DLD1 (cell line): Measurements from ENCODE around the gene APLNR.
"Not testable (repeated sequence)": the region's sequence is repeated elsewhere in the genome, so short reads cannot be mapped to it uniquely, and the experiment has no call there.

Source experiments
- in situ Hi-C: cut with HindIII; loops from 2 replicates; pipeline ENCODE4 v1.10.0; 2017; ENCODE audit warnings: low sequenced_read_pairs

Gene APLNR

DNA sequence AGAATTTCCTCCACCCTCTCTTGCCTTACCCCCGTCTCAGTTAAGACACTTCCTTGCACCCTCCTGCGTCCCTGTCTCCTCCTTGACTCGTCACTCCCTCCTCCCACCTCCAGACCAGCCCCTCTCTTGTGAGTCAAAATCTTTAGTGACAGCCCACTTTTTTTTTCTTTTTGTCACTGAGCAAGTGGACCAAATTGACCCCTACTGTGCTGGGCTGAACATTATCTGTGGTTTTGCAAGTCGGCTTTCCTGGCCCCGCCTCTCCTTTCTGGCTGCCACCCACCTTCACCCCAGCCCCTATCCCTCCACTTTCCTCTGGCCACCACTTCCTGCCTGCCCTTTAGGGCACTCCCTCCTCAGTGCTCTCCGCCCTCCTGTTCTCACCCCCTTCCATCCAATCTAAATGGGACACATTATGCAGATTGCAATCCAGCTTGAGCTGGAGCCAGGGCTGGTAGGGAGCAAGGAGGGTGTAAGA, at the start of gene APLNR:
Gene APLNR, minus strand, starts transcription at position 47 of the 478 bp plus-strand sequence. CDS start 246 bp downstream, outside the sequence.
- in situ Hi-C loops = loop anchor here (10.0 kb wide), 1 partner anchor 142 kb away; no protein-coding TSS in a partner anchor

- in situ Hi-C loops = no loop called here
These were observed 46.4 kb upstream of the APLNR start for GRCh38 chr11:57283231-57283990.

GRCh38 chr11:57281546-57281945, 44.5 kb upstream of the APLNR start:
- in situ Hi-C loops = not testable (repeated sequence)

GRCh38 chr11:57279116-57279515, 42.1 kb upstream of the APLNR start:
- in situ Hi-C loops = no loop called here

DNA sequence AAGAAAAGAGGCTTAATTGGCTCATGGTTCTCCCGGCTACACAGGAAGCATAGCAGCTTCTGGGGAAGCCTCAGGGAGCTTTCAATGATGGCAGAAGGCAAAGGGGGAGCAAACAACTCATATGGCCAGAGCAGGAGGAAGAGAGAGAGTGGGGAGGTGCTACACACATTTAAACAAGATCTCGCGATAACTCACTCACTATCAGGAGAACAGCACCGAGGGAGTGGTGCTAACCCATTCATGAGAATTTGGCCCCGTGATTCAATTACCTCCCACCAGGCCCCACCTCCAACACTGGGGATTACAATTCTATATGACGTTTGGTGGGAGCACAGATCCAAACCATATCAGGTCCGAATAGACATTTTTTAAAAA, 41.7 kb upstream of the APLNR start:
- in situ Hi-C loops = no loop called here

DNA sequence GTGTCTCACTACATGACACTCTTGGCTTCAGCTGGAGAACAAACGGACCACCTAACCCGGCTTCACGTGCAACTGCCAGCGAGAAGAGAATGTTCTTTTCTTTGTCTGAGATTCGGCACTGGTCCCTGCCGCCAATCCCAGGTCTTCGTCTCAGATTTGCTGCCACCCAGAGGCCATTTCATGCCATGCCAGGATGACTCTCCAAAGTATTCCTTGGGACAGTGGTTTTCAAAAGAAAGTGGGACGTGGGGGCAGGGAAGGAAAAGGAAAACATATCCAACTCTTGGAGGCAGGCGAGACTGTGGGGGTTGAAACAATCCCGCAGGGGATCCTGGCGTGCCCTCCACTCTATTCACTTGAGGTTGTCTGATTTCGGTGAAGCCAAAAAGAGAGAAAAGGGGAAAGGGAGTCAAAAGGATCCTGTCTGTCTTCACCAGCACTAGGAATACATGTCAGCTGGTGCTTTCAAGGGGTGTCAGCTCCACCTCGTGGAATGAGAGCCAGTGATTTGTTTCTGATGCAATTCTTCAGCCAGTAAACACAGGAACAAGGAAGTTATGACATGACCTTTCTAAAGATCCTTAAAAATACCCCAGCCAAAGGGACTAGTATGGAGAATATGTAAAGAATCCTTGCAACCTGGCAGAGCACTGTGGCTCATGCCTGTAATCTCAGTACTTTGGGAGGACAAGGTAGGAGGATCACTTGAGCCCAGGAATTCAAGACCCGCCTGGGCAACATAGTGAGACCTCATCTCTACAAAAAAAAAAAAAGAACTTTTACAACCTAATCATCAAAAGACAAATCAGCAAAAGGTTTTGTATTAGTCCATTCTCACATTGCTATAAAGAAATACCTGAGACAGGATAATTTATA, 41.0 kb upstream of the APLNR start:
- in situ Hi-C loops = no loop called here

DNA sequence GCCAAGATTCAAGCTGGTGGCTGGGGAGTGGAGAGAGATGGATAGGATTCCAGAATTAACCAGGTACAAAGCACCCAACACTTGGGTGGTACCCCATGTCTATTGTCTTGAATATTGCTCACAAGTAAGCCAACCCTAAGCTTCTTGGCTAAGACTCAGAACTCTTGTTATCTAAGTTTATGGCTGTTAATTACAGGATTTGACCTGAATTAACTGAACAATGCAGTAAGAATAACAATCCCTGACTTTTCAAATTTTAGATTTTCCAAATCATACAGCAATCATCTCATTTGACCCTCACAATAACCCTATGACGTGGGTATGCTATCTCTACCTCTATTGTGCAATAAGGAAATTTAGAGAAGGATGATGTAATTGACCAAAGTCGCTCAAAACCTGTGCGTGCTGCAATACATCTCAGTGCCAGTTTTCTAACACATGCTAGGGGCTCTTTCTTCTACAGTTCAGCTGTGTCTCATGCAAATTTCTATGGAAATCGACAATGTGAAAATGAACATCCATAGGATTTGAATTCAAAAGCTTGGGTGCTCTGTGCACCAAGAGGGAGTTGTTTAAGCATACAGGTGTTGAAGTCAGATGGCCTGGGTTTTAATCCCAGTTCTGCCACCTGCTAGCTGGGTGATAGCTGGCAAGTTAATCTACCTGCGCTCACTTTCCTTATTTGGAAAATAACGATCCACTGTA, 40.1 kb upstream of the APLNR start:
- in situ Hi-C loops = no loop called here

GRCh38 chr11:57276169-57276970, 39.3 kb upstream of the APLNR start:
- in situ Hi-C loops = no loop called here

DNA sequence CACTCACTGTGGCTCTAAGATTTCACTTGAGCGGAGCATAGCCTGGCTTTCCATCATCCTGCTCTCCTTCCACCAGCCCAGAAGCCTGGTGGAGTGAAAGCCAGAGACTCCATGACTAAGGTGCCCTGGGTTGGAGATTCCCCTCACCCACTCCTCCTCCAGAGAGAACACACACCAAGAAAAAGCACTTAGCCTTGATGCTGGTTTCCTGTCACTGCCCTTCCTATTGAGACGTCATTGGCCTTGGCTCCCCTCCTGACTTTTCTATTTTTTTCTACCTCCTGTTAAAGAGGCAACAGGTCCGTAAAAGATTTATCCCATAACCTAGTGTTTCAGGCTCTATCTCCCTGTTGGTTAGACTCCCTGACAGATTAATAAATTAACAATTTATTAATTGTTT, 38.5 kb upstream of the APLNR start:
- in situ Hi-C loops = no loop called here

DNA sequence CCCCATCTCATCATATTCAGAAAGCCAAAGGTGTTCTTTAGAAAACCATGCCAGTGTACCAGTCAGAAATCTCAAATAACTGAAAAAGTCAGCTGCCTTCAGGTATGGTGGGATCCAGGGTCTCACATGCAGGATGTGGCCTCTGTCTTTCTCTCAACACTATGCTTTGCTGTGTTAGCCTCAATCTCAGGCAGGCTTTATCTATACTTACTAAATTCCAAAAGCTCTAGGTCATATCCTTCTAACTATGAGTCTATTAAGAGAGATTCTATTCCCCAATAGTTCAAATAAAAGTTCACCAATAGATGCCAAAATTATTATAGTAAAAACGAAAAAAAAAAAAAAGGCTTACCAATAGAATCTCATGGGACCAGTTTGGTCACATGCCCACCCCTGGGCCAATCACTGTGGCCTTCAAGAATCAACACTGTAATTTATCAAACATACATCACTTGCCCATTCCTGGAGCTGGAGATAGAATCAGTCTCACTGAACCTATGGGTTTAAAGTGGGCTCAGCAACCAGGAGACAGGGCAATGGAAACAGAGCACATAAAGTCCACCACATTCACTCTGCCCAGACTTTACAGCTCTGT, 38.0 kb upstream of the APLNR start:
- in situ Hi-C loops = no loop called here

DNA sequence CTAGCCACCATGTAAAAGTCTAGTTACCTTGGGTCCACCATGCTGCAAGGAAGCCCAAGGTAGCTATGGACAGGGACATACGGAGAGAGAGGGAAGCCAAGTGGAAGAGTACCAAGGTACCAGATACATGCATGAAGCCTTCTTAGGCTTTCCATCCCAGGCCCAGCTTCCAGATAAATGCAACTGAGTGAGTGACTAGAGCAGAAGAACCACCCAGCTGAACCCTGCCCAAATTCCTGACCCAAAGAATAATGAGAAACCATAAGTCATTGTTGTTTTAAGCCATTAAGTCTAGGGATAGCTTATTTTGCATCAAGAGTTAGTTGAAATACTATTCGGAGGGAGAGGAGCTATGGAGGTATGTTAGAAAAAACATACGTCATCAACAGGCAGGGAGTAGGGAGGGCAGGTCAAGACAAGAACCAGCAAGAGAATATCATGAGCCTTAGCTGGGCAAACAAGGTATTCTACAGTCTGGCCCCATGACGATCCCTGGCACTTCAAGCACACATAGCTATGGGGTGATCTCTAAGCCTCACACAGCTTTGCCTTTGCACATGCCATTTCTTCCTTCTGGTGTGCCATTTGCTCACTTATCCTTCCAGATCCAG, 36.5 kb upstream of the APLNR start:
- in situ Hi-C loops = no loop called here

- in situ Hi-C loops = no loop called here
These were observed 32.5 kb upstream of the APLNR start for GRCh38 chr11:57269571-57270021.

- in situ Hi-C loops = no loop called here
These were observed 29.1 kb upstream of the APLNR start for GRCh38 chr11:57266157-57266556.

DNA sequence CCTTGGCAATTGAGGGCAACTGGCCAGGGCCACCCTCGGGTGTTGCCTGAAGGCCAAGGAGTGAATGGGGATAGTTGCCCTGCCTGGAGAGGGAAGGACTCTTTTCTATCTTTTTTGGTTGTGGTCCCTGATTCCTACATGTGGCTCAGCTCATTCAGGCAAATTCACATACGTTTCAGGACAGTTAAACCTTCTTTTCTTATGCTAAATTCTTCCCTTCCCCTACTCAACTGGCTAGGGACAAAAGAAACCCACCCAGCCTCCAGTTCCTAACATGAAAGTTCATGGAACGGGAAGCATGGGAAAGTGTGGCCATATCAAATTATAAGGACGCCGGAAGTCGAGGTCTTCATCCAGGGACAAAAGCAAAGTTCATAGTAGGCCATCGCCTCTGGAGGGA, 26.3 kb upstream of the APLNR start:
- in situ Hi-C loops = no loop called here

DNA sequence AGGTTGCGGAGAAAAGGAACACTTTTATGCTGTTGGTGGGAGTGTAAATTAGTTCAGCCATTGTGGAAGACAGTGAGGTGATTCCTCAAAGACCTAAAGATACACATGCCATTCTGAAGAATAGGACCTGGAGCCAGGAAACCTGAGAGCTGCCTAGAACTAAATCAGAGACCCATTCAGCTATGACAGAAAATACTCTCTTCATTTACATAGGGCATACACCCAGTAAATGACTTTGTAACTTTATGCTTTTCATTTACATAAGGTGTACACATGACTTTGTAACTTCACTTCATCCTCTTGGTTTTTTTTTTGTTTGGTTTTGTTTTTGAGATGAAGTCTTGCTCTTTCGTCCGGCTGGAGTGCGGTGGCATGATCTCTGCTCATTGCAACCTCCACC, 25.1 kb upstream of the APLNR start:
- in situ Hi-C loops = no loop called here

GRCh38 chr11:57260937-57261783, 24.1 kb upstream of the APLNR start:
- in situ Hi-C loops = no loop called here

- in situ Hi-C loops = no loop called here
These were observed 19.1 kb upstream of the APLNR start for GRCh38 chr11:57256119-57256518.

GRCh38 chr11:57255618-57256017, 18.6 kb upstream of the APLNR start:
- in situ Hi-C loops = no loop called here

DNA sequence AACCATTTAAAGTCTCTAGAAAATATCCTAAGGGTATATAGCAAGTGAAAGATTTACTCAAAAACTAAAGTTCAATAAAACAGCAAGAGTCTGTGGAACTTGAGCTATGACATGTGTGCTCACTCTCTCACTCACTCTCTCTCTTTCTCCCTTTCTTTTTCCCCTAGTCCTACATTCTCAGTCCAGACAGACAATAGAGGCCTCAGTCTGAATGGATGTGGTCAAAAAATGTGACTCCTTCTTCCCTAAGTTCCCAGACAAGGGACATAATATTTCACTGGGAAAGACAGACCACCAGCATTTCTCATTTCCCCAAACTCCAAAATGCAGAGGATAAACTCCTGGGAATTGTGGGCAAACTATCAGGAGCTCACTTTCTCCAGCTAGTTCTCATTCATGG, 17.6 kb upstream of the APLNR start:
- in situ Hi-C loops = no loop called here
